ENCODE measurements around the gene FANCE.
"Not testable (repeated sequence)": the region's sequence is repeated elsewhere in the genome, so short reads cannot be mapped to it uniquely, and the experiment has no call there.

The FANCE gene

DNA sequence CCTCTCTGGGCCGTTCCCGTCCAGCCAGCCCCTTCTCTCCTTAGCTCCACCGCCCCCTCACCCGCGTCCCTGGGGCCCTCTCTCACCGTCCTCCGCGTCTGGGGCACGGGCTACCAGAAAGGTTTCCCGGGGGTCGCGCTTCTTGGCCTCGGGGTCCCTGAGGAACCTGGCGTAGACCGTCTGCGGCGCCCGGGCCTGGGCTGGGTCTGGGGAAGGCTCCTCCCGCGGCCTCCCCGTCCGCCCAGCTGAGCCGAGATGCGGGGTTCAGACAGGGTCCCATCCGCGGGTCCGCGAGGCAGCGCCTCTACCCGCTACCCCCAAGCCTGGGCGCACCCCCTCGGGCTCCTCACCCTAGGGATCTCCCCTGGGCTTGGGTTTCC lies 59.4 kb downstream of the FANCE start:
- no peak overlapping the region for H3K4me3 ChIP-seq (ENCODE audit: low read depth, low read length)

DNA sequence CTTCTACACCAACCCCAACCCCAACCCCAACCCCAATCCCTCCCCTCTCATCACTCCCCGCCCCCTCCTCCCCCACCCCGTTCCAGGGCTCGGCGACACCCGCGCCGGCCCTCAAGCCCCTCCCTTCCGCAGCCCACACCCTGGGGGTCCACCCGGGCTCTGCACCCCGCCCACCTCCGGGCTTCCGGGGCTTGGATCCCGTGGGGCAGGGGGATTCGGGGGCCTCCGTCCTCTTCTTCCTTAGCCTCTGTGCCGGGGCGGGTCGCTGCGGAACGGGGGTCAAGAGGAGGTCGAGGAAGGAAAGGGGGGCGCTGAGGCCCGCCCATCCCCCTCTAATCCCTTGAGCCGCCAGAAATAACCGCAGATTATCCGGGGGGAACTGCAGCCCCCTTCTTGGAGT lies 59.9 kb downstream of the FANCE start:
- H3K4me3 ChIP-seq (ENCODE audit: low read depth, low read length): no peak overlapping the region
- no peak for DNase-seq (ENCODE audit: low read depth)

More for the DNA sequence above, 59.4 kb downstream of the FANCE start:
- DNase-seq (ENCODE audit: low read depth): no peak

DNA sequence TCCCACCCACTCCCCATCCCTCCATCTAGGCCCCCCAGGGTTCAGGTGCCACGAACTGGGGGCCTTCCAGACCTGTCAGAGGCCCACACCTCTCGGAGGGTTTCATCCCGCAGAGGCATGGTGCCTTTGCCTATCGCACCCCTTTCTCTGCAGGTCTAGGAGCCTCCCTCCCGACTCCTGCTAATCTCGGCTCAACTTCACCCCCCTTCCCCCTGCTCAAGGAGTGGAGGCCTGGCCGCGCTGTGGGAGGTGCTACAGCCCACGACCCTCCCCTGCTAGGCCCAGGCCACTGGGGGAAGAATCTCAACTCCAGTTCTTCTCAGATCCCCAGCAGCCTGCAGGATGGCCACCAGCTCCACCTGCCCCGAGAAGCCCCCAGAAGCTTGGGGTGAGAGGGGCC lies 60.6 kb downstream of the FANCE start, which contains the start of gene TULP1:
TULP1 (minus strand) TSS at position 157 of the 400 bp plus-strand sequence; CDS start at position 119, 38 bp downstream.
- DNase-seq (ENCODE audit: low read depth): no peak
- no peak within 1 kb of the TSS for H3K4me3 ChIP-seq (ENCODE audit: low read depth, low read length)

DNA sequence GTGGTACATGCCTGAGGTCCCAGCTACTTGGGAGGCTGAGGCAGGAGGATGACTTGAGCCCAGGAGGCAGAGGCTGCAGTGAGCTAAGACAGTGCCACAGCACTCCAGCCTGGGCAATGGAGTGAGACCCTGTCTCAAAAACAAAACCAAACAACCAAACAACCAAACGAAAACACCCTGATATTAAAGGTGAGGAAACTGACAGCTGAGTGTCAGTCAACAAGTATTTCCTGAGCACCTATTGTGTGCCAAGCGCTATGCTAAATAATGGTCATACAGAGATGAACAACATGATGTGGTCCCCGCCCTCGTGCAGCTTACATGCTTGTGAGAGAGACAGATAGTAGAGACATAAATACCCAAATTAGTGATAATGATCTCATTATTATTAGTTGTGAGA lies 62.4 kb downstream of the FANCE start:
- DNase-seq (ENCODE audit: low read depth): no peak
- no peak overlapping the region for H3K4me3 ChIP-seq (ENCODE audit: low read depth, low read length)

DNA sequence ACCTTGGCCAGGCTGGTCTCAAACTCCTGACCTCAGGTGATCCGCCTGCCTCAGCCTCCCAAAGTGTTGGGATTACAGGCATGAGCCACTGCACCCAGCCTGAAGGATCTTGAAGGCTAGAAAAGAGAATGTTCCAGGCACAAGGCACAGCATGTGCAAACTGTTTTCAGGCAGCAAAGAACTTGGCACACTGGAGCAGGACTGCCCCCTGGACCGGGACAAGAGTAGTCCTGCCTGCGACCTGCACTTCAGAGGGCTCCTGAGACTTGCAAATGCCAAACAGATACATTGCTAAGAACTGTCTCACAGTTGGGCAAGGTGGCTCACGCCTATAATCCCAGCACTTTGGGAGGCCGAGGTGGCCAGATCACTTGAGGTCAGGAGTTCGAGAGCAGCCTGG lies 63.8 kb downstream of the FANCE start:
- not testable (repeated sequence) for DNase-seq (ENCODE audit: low read depth); H3K4me3 ChIP-seq (ENCODE audit: low read depth, low read length)
